PFSK-1 (cell line): Measurements from ENCODE around the gene AAK1.

Source experiments
- FOXP2 ChIP-seq: optimal IDR thresholded peaks from 2 replicates; pipeline ENCODE3; 2011; ENCODE audit warnings: borderline replicate concordance, control low read depth, inconsistent platforms; ENCODE audit not compliant: insufficient read depth; ENCODE audit errors: extremely low read length, extremely low read depth
- POLR2AphosphoS5 ChIP-seq: IDR thresholded peaks from 2 replicates; pipeline ENCODE4 v1.6.1; 2012; ENCODE audit warnings: low read depth, mild to moderate bottlenecking, control low read depth, low read length, moderate library complexity
- SIN3A ChIP-seq: IDR thresholded peaks from 2 replicates; pipeline ENCODE4 v1.6.1; 2012; ENCODE audit warnings: mild to moderate bottlenecking, low read length, moderate library complexity, borderline replicate concordance; ENCODE audit not compliant: insufficient read depth
- TAF1 ChIP-seq: IDR thresholded peaks from 2 replicates; pipeline ENCODE4 v1.6.1; 2012; ENCODE audit warnings: low read length, control low read depth, borderline replicate concordance; ENCODE audit not compliant: insufficient read depth
- TF ChIP-seq, protein P1 (sequence below), 2 experiments: IDR thresholded peaks; 2 replicates each; pipeline versions ENCODE4 v1.6.1 to v1.8.0; 2011 to 2012; ENCODE audit warnings: low read depth in 2 of 2, low read length in 2 of 2, control low read depth in 1 of 2, inconsistent platforms in 1 of 2, mild to moderate bottlenecking in 1 of 2, moderate library complexity in 1 of 2; ENCODE audit not compliant: insufficient read depth in 1 of 2

The AAK1 gene

GRCh38 chr2:69659349-69659748 lies 15.8 kb upstream of the AAK1 start:
- TF ChIP-seq, protein P1, sequence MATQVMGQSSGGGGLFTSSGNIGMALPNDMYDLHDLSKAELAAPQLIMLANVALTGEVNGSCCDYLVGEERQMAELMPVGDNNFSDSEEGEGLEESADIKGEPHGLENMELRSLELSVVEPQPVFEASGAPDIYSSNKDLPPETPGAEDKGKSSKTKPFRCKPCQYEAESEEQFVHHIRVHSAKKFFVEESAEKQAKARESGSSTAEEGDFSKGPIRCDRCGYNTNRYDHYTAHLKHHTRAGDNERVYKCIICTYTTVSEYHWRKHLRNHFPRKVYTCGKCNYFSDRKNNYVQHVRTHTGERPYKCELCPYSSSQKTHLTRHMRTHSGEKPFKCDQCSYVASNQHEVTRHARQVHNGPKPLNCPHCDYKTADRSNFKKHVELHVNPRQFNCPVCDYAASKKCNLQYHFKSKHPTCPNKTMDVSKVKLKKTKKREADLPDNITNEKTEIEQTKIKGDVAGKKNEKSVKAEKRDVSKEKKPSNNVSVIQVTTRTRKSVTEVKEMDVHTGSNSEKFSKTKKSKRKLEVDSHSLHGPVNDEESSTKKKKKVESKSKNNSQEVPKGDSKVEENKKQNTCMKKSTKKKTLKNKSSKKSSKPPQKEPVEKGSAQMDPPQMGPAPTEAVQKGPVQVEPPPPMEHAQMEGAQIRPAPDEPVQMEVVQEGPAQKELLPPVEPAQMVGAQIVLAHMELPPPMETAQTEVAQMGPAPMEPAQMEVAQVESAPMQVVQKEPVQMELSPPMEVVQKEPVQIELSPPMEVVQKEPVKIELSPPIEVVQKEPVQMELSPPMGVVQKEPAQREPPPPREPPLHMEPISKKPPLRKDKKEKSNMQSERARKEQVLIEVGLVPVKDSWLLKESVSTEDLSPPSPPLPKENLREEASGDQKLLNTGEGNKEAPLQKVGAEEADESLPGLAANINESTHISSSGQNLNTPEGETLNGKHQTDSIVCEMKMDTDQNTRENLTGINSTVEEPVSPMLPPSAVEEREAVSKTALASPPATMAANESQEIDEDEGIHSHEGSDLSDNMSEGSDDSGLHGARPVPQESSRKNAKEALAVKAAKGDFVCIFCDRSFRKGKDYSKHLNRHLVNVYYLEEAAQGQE (IDR thresholded peaks at IDR 0.05; ENCODE audit: insufficient read depth in 1 of 2, low read depth in 2 of 2, low read length in 2 of 2): no peak
- TF ChIP-seq SIN3A (no peak), FOXP2 (no peak), TAF1 (no peak), POLR2AphosphoS5 (no peak)

DNA sequence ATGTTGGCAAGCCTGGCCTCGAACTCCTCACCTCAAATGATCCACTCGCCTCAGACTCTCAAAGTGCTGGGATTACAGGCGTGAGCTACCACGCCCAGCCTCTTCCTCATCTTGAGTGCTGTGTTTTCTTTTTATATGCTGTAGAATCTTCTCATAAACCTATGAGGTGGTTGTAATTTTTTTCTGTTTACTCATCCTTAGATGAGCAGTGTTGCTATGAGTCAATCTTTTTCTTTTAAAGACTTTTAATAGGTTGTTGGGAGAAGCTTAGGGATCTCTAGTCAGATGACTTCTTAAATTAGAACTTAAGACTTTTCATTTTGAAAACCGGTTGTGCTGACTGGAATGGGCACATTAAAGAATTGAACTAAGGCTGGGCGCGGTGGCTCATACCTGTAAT lies 8.7 kb upstream of the AAK1 start:
- TF ChIP-seq SIN3A (no peak), TAF1 (no peak), FOXP2 (no peak), POLR2AphosphoS5 (no peak)
- TF ChIP-seq, protein P1 (IDR thresholded peaks at IDR 0.05; ENCODE audit: insufficient read depth in 1 of 2, low read depth in 2 of 2, low read length in 2 of 2): no peak

DNA sequence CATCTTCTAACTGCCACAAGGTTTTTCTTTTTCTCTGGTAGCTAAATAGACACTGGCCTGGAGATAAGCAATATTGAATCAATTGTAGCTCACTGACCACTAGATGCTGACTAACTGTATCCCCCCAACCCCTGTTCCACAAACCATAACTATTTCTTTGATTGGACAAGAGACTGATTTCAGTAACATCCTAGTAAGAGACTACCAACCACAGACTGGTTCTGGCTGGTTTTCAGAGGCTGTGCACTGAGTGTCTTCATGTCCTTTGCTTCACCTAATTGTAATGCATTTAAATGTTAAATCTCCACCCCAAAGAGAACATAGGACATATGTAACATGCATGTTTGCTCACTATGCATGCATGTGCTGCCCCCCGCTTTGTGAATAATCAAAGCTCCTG lies 3.2 kb upstream of the AAK1 start:
- TF ChIP-seq, protein P1 (IDR thresholded peaks at IDR 0.05; ENCODE audit: insufficient read depth in 1 of 2, low read depth in 2 of 2, low read length in 2 of 2): no peak
- TF ChIP-seq TAF1: no peak
- no peak for TF ChIP-seq SIN3A
- no peak for TF ChIP-seq FOXP2
- TF ChIP-seq POLR2AphosphoS5: no peak

GRCh38 chr2:69645921-69646320 lies 2.4 kb upstream of the AAK1 start:
- no peak for TF ChIP-seq POLR2AphosphoS5
- TF ChIP-seq, protein P1 (IDR thresholded peaks at IDR 0.05; ENCODE audit: insufficient read depth in 1 of 2, low read depth in 2 of 2, low read length in 2 of 2): no peak
- TF ChIP-seq TAF1: no peak
- no peak for TF ChIP-seq FOXP2
- no peak for TF ChIP-seq SIN3A

GRCh38 chr2:69645031-69645431 lies 1.5 kb upstream of the AAK1 start:
- no peak for TF ChIP-seq FOXP2
- TF ChIP-seq SIN3A: 0 out of 2 replicates have a peak, but pooled peaks have one; percentile 16
- no peak for TF ChIP-seq TAF1
- no peak; the same call in 1 of the 2 replicates for TF ChIP-seq POLR2AphosphoS5
- TF ChIP-seq, protein P1 (IDR thresholded peaks at IDR 0.05; ENCODE audit: insufficient read depth in 1 of 2, low read depth in 2 of 2, low read length in 2 of 2): no peak
